H1 (cell line): Measurements from ENCODE around the gene MYH6. TPM values are rescaled to one million over a fixed set of nuclear protein-coding genes. Genes with fewer than 3 reads are reported as not detected.

ENCODE experiments used
- CTCF ChIA-PET: fragments of 300-600 bp; sonication (Branson Sonifier 250); formaldehyde crosslinking; loops from one replicate; lab custom pipeline; 2021; ENCODE audit not compliant: partially characterized antibody; lab: Charles Lee
- POLR2A ChIA-PET: fragments of 300-600 bp; sonication (Branson Sonifier 250); formaldehyde crosslinking; loops from one replicate; lab custom pipeline; 2021; ENCODE audit warnings: inconsistent platforms; ENCODE audit not compliant: partially characterized antibody; lab: Charles Lee
- DNase-seq, 2 experiments: peaks; one replicate each; pipeline versions ENCODE4 v3.0.0 to v3.0.0-alpha.2; 2010 to 2022; ENCODE audit warnings: low spot score in 2 of 2, low read depth in 1 of 2, mixed read lengths in 1 of 2
- FAIRE-seq: peaks from 2 replicates; lab custom pipeline; 2011; peaks lifted over from hg19 to GRCh38; lab: Jason Lieb, UNC
- H2AFZ ChIP-seq: 2 replicates; pipeline ENCODE4 v1.8.1; 2012; ENCODE audit warnings: low read length, inconsistent platforms
- H2AK5ac ChIP-seq: 2 replicates; pipeline ENCODE4 v1.6.1; 2013; ENCODE audit warnings: low read depth, low read length
- H2BK120ac ChIP-seq: replicated peaks from 2 replicates; pipeline ENCODE3; 2013; ENCODE audit warnings: low read depth, low read length, inconsistent platforms
- H2BK12ac ChIP-seq: 2 replicates; pipeline ENCODE4 v1.6.1; 2013; ENCODE audit warnings: low read depth, low read length
- H2BK15ac ChIP-seq: 2 replicates; pipeline ENCODE4 v1.6.1; 2013; ENCODE audit warnings: low read length
- H2BK20ac ChIP-seq: 2 replicates; pipeline ENCODE4 v1.6.1; 2013; ENCODE audit warnings: low read length
- H2BK5ac ChIP-seq: 2 replicates; pipeline ENCODE4 v1.6.1; 2013; ENCODE audit warnings: low read depth, low read length
- H3K14ac ChIP-seq: 2 replicates; pipeline ENCODE4 v1.6.1; 2013; ENCODE audit warnings: inconsistent platforms; ENCODE audit not compliant: insufficient read length
- H3K18ac ChIP-seq: 2 replicates; pipeline ENCODE4 v1.6.1; 2013; ENCODE audit warnings: low read length; ENCODE audit errors: extremely low read depth
- H3K23ac ChIP-seq: 2 replicates; pipeline ENCODE4 v1.6.1; 2013; ENCODE audit warnings: inconsistent platforms; ENCODE audit not compliant: insufficient read length
- H3K23me2 ChIP-seq: 2 replicates; pipeline ENCODE4 v1.6.1; 2013; ENCODE audit warnings: low read depth, low read length
- H3K27ac ChIP-seq: 2 replicates; pipeline ENCODE4 v1.6.1; 2011; ENCODE audit warnings: low read depth, low read length, inconsistent platforms
- H3K27me3 ChIP-seq, 4 experiments: replicated peaks in 1 of 4; 1 replicate in 1 of 4; 2 replicates in 3 of 4; pipeline versions ENCODE4 v1.6.1 to v1.8.1; 2011 to 2013; ENCODE audit warnings: low read length in 3 of 4, mild to moderate bottlenecking in 3 of 4, inconsistent platforms in 2 of 4, mixed read lengths in 2 of 4, moderate library complexity in 1 of 4; ENCODE audit not compliant: control insufficient read depth in 3 of 4, insufficient read depth in 3 of 4; ENCODE audit errors: extremely low read depth in 1 of 4
- H3K36me3 ChIP-seq, 4 experiments: 2 replicates each; pipeline versions ENCODE4 v1.6.1 to v1.8.1; 2011 to 2013; ENCODE audit warnings: mild to moderate bottlenecking in 4 of 4, low read length in 3 of 4, moderate library complexity in 2 of 4, control low read depth in 1 of 4, inconsistent platforms in 1 of 4; ENCODE audit not compliant: insufficient read depth in 4 of 4, control insufficient read depth in 2 of 4
- H3K4ac ChIP-seq: replicated peaks from 2 replicates; pipeline ENCODE3; 2013; ENCODE audit warnings: low read length, low read depth, mixed read lengths, inconsistent platforms; ENCODE audit not compliant: insufficient read length
- H3K4me1 ChIP-seq, 4 experiments: replicated peaks in 1 of 4; 1 replicate in 1 of 4; 2 replicates in 3 of 4; pipeline versions ENCODE4 v1.6.1 to v1.8.1; 2011 to 2013; ENCODE audit warnings: low read length in 3 of 4, inconsistent platforms in 2 of 4, mixed read lengths in 1 of 4; ENCODE audit not compliant: insufficient read depth in 4 of 4, control insufficient read depth in 3 of 4
- H3K4me2 ChIP-seq, 2 experiments: 2 replicates each; pipeline versions ENCODE4 v1.6.1 to v1.8.1; 2011 to 2013; ENCODE audit warnings: low read depth in 2 of 2, low read length in 2 of 2, control low read depth in 1 of 2, inconsistent platforms in 1 of 2, mild to moderate bottlenecking in 1 of 2; ENCODE audit not compliant: insufficient read depth in 1 of 2
- H3K4me3 ChIP-seq, 4 experiments: fragments of 200-600, 300-600 bp in 1 of 4; sonication (generic), shearing (Covaris generic), sonication (Bioruptor Twin) in 1 of 4; 2 replicates each; pipeline versions ENCODE4 v1.5.1 to v1.8.1; 2011 to 2016; ENCODE audit warnings: low read length in 4 of 4, low read depth in 3 of 4, control low read depth in 2 of 4, inconsistent platforms in 2 of 4, mild to moderate bottlenecking in 2 of 4, mixed read lengths in 1 of 4, moderate library complexity in 1 of 4; ENCODE audit not compliant: insufficient read depth in 2 of 4; ENCODE audit errors: extremely low read depth in 1 of 4
- H3K56ac ChIP-seq: replicated peaks from 2 replicates; pipeline ENCODE3; 2013; ENCODE audit warnings: low read depth, mild to moderate bottlenecking, mixed read lengths, low read length, inconsistent platforms; ENCODE audit not compliant: insufficient read length
- H3K79me1 ChIP-seq: 2 replicates; pipeline ENCODE4 v1.6.1; 2013; ENCODE audit warnings: low read depth, low read length, control low read depth
- H3K79me2 ChIP-seq, 2 experiments: 2 replicates each; pipeline versions ENCODE4 v1.6.1 to v1.8.1; 2012 to 2013; ENCODE audit warnings: low read length in 2 of 2, mild to moderate bottlenecking in 2 of 2, inconsistent platforms in 1 of 2; ENCODE audit not compliant: insufficient read depth in 2 of 2, control insufficient read depth in 1 of 2
- H3K9ac ChIP-seq, 4 experiments: replicated peaks in 1 of 4; 1 replicate in 1 of 4; 2 replicates in 3 of 4; pipeline versions ENCODE4 v1.6.1 to v1.8.1; 2011 to 2013; ENCODE audit warnings: low read depth in 3 of 4, low read length in 3 of 4, control low read depth in 2 of 4, mild to moderate bottlenecking in 2 of 4, moderate library complexity in 2 of 4, inconsistent platforms in 1 of 4; ENCODE audit errors: extremely low read depth in 1 of 4
- H3K9me3 ChIP-seq, 2 experiments: 2 replicates each; pipeline versions ENCODE4 v1.6.1 to v1.8.1; 2012 to 2013; ENCODE audit warnings: mild to moderate bottlenecking in 2 of 2, moderate library complexity in 2 of 2, control low read depth in 1 of 2, inconsistent platforms in 1 of 2, low read depth in 1 of 2, low read length in 1 of 2, mixed read lengths in 1 of 2; ENCODE audit not compliant: insufficient read depth in 2 of 2
- H4K20me1 ChIP-seq, 2 experiments: replicated peaks in 1 of 2; 2 replicates each; pipeline versions ENCODE3 to v1.8.1; 2011 to 2013; ENCODE audit warnings: inconsistent platforms in 2 of 2, low read length in 2 of 2, mild to moderate bottlenecking in 1 of 2; ENCODE audit not compliant: insufficient read depth in 2 of 2, control insufficient read depth in 1 of 2
- H4K5ac ChIP-seq: 2 replicates; pipeline ENCODE4 v1.6.1; 2013; ENCODE audit warnings: low read length, low read depth, mixed read lengths, inconsistent platforms; ENCODE audit not compliant: insufficient read length
- H4K8ac ChIP-seq: 2 replicates; pipeline ENCODE4 v1.8.0; 2013; ENCODE audit warnings: mild to moderate bottlenecking, moderate library complexity, low read length, inconsistent platforms; ENCODE audit not compliant: insufficient read depth; ENCODE audit errors: extremely low read depth
- H4K91ac ChIP-seq: replicated peaks from 2 replicates; pipeline ENCODE3; 2013; ENCODE audit warnings: low read length, mixed read lengths, inconsistent platforms; ENCODE audit not compliant: insufficient read length
- CBX8 ChIP-seq: fragments of 300-800, 300-1000 bp; sonication (generic); IDR thresholded peaks from 2 replicates; pipeline ENCODE4 v1.7.1; 2016; ENCODE audit warnings: low read depth, low read length, borderline replicate concordance
- EGR1 ChIP-seq: IDR thresholded peaks from 2 replicates; pipeline ENCODE4 v1.6.1; 2011; ENCODE audit warnings: low read depth, low read length, borderline replicate concordance
- EZH2 ChIP-seq: fragments of 200-600 bp; sonication (generic); IDR thresholded peaks from 2 replicates; pipeline ENCODE4 v1.7.1; 2012; ENCODE audit warnings: low read depth, mild to moderate bottlenecking, moderate library complexity, low read length, inconsistent platforms; ENCODE audit not compliant: severe bottlenecking
- GTF2F1 ChIP-seq: IDR thresholded peaks from 2 replicates; pipeline ENCODE4 v1.6.1; 2012; ENCODE audit warnings: low read depth, low read length, improper control_type of control experiment, borderline replicate concordance
- KDM4A ChIP-seq: IDR thresholded peaks from one replicate; pipeline ENCODE4 v1.7.1; 2012; ENCODE audit warnings: low read depth, mild to moderate bottlenecking, moderate library complexity, low read length, inconsistent platforms; ENCODE audit not compliant: severe bottlenecking
- NANOG ChIP-seq: IDR thresholded peaks from 2 replicates; pipeline ENCODE4 v1.6.1; 2011; ENCODE audit warnings: low read length, low read depth, mild to moderate bottlenecking, inconsistent platforms; ENCODE audit not compliant: insufficient read depth, poor library complexity, severe bottlenecking
- PHF8 ChIP-seq: fragments of 200-600 bp; sonication (generic); conservative IDR thresholded peaks from 2 replicates; pipeline ENCODE4 v1.7.1; 2012; ENCODE audit warnings: low read depth, mild to moderate bottlenecking, inconsistent platforms, low read length, moderate library complexity
- RAD21 ChIP-seq, 2 experiments: IDR thresholded peaks in 1 of 2; conservative IDR thresholded peaks in 1 of 2; 2 replicates each; pipeline ENCODE4 v1.6.1; 2011; ENCODE audit warnings: low read depth in 2 of 2, low read length in 2 of 2, improper control_type of control experiment in 1 of 2, inconsistent platforms in 1 of 2, mild to moderate bottlenecking in 1 of 2, moderate library complexity in 1 of 2
- WGBS, 2 experiments: shearing (Covaris generic) in 1 of 2; methylation state at CpG; one replicate each; pipeline versions ENCODE4 v1.1.6 to v1.1.7; 2013 to 2015; ENCODE audit warnings: low lambda C conversion rate in 2 of 2, mixed read lengths in 2 of 2, inconsistent platforms in 1 of 2, low coverage in 1 of 2, missing lambda C conversion rate in 1 of 2; ENCODE audit not compliant: insufficient replicate concordance in 2 of 2, insufficient coverage in 1 of 2, insufficient read length in 1 of 2; ENCODE audit errors: extremely low coverage in 1 of 2, missing lambda C conversion rate in 1 of 2; 5-methylcytosine and 5-hydroxymethylcytosine counted together
- polyA plus RNA-seq, 7 experiments: library from polyadenylated mRNA; depleted of rRNA in 3 of 7; stranded (reverse) in 5 of 7; unstranded in 2 of 7; fragments of >200 nt in 5 of 7; fragments of 200-250 nt in 2 of 7; gene quantifications; 1 replicate in 5 of 7; 2 replicates in 1 of 7; 4 replicates in 1 of 7; pipeline versions ENCODE4 v1.2.1 to v1.2.3, GENCODE V29; 2011 to 2013; ENCODE audit warnings: missing spikeins in 2 of 7, mixed read lengths in 2 of 7
- total RNA-seq: library from RNA; stranded (reverse); fragmentation: NEBNext Ultra II Directional; extraction: Animal tissue kit (Norgen Biotek cat#: 25700); gene quantifications from 2 replicates; pipeline ENCODE4 v1.2.1, GENCODE V29; 2021

The MYH6 gene
- total and polyA plus RNA-seq, 2 of the 8 experiments (the other 6 are each of a cell fraction or from before 2014, with no cell fraction given): 0.03 TPM; not detected in 1

DNA sequence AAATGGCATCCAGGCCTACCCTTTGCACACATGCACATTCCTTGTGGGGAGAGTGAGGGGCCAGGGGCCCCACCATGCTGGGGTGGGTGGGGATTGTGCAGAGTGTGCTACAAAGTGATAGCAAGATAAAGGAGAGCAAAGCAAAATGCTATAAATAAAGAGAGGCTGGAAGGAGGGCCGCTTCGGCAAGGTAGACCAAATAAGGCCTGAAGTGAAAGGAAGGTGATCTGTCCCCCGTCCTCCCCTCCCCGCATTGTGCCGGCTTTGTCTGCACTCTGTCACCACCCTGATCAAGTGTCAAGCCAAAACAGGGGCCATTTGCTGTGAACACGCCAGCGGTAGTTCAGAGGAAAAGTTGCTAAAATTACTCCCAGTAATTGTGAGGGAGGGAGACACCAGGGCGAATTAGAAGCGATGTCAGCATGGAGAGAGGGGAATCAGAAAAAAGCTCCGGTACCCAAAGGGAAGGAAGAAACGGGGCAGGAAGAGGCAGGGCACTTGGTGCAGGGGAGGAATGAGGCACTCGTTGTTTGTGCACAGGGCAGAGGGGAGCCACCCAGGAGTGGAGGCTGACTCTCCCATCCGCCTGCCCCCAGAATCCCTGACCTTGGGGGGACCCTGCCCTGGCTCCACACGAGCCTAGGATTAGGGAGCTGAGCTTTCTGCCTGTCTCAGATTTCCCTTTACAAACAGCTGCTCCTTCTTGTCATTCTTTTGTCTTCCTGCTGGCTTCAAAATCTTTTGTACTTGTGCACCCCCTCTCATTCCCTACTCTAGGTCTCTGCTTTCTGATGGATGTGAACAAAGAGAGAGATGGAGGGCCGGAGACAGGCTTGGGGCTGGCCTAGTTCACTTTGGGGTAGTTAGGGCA, 30.3 kb upstream of the MYH6 start:
- Histone ChIP-seq H2BK12ac (no peak overlapping the region; the same call in 1 of the 2 replicates), H2BK15ac (no peak overlapping the region), H3K18ac (0 out of 2 replicates have a peak overlapping the region, but pooled peaks have one; percentile 27), H2BK120ac (no peak overlapping the region), H4K5ac (no peak overlapping the region), H3K27ac (no peak overlapping the region), H3K23ac (no peak overlapping the region), H3K4ac (peak overlapping the region; percentile 2), H2BK5ac (no peak overlapping the region), H4K8ac (no peak overlapping the region), H3K23me2 (no peaks in the 10 kb centered on the region; the same call in none of the 2 replicates), H3K27me3 (peaks cover 0 to 4% (median 1%) of the 10 kb centered on the region in 4 experiments; a peak in 3 of 7 replicates), H4K91ac (peak overlapping the region; percentile 16), H3K4me1 (peaks cover 0 to 15% (median 11%) of the 10 kb centered on the region in 4 experiments; a peak in 6 of 7 replicates), H2BK20ac (0 out of 2 replicates have a peak overlapping the region, but pooled peaks have one; percentile 27), H4K20me1 (no peaks in the 10 kb centered on the region), H3K36me3 (no peaks in the 10 kb centered on the region), H2AK5ac (no peak overlapping the region), H3K9ac (no peak overlapping the region; a peak in 1 of 7 replicates), H2AFZ (peak overlapping the region; percentile 79), H3K56ac (no peak overlapping the region), H3K79me2 (no peaks in the 10 kb centered on the region), H3K4me2 (no peak overlapping the region), H3K4me3 (no peak overlapping the region), H3K79me1 (no peaks in the 10 kb centered on the region), H3K9me3 (no peaks in the 10 kb centered on the region), H3K14ac (no peak overlapping the region)
- ChIA-PET CTCF (interaction anchor here (0.5 to 3.2 kb wide), 12 partner anchors 9 to 370 kb away, joined by 3 to 12 read pairs (median 4); partner anchors contain the start of gene CMTM5), POLR2A (interaction anchor here (0.7 to 1.8 kb wide), 3 partner anchors 8 to 118 kb away, joined by 3 to 4 read pairs (median 4); partner anchors contain the start of gene PABPN1)
- FAIRE-seq (no peak), DNase-seq (peak in 1 of 2 experiments; percentile 47)
- 75% methylated on average over 14 of the region's 15 CpGs; no CpG with 5 or more reads in 1 of the 2 experiments for WGBS, 2 experiments
- TF ChIP-seq NANOG: no peak
- TF ChIP-seq PHF8: no peak
- TF ChIP-seq EGR1: no peak
- TF ChIP-seq EZH2: no peak
- no peak for TF ChIP-seq KDM4A
- TF ChIP-seq RAD21 (IDR thresholded peaks at IDR 0.05 in 1 of 2, conservative IDR thresholded peaks at IDR 0.05 in 1 of 2; ENCODE audit: low read depth in 2 of 2, low read length in 2 of 2): no peak
- TF ChIP-seq GTF2F1: no peak
- TF ChIP-seq CBX8: no peak
